Activated B cell treated with CpG ODN at 0.5 μM for 24 hours (primary cell): ENCODE measurements around the gene PREX1. TPM values are rescaled to one million over a fixed set of nuclear protein-coding genes. Genes with fewer than 3 reads are reported as not detected.

ENCODE experiments used
- ATAC-seq: fragments of 200-7000 bp; cut with Tn5 transposase; one replicate; pipeline ENCODE4 v1.10.0; 2021; ENCODE audit warnings: low read depth, mild to moderate bottlenecking, moderate library complexity
- CTCF ChIA-PET: fragments of 350-600 bp; sonication (Branson Sonifier 250); formaldehyde crosslinking; loops from one replicate; lab custom pipeline; 2021; ENCODE audit warnings: antibody characterized with exemption; lab: Charles Lee
- POLR2A ChIA-PET: fragments of 350-600 bp; sonication (Branson Sonifier 250); formaldehyde crosslinking; loops from one replicate; lab custom pipeline; 2021; ENCODE audit warnings: antibody characterized with exemption; lab: Charles Lee
- DNase-seq: peaks from one replicate; pipeline ENCODE4 v3.0.0; 2022
- H3K27ac Mint-ChIP-seq: one replicate; pipeline ENCODE4 v1.8.0; 2020; ENCODE audit warnings: mixed read lengths
- H3K27me3 Mint-ChIP-seq: one replicate; pipeline ENCODE4 v1.8.0; 2021; ENCODE audit warnings: mixed read lengths
- H3K36me3 Mint-ChIP-seq: one replicate; pipeline ENCODE4 v1.8.0; 2021; ENCODE audit warnings: low read depth, mixed read lengths
- H3K4me1 Mint-ChIP-seq: one replicate; pipeline ENCODE4 v1.8.0; 2021; ENCODE audit warnings: mixed read lengths
- H3K4me3 Mint-ChIP-seq: one replicate; pipeline ENCODE4 v1.8.0; 2020; ENCODE audit warnings: mild to moderate bottlenecking, mixed read lengths
- H3K9me3 Mint-ChIP-seq: one replicate; pipeline ENCODE4 v1.8.0; 2020; ENCODE audit warnings: mixed read lengths
- CTCF ChIP-seq: fragments of 200-600 bp; IDR thresholded peaks from one replicate; pipeline ENCODE4 v1.8.0; 2022; ENCODE audit warnings: antibody characterized with exemption, mild to moderate bottlenecking
- intact Hi-C: fragments of 100-400 bp; cut with micrococcal nuclease; formaldehyde crosslinking; loops from one replicate; pipeline ENCODE4 v1.15.1; 2024
- total RNA-seq: library from RNA; stranded (reverse); gene quantifications from 2 replicates; pipeline ENCODE4 v1.2.3, GENCODE V29; 2022

PREX1 gene
- total RNA-seq, 1 donor from 2014 or later: 71.4 TPM

- intact Hi-C loops: no loop called here
- H3K4me3 Mint-ChIP-seq: no peak overlapping the region
Observed at GRCh38 chr20:48648482-48649051, 179.2 kb downstream of the PREX1 start.

GRCh38 chr20:48647858-48648257 is 179.9 kb downstream of the PREX1 start:
- no peak for TF ChIP-seq CTCF
- intact Hi-C loops: no loop called here
- no peak overlapping the region for H3K4me3 Mint-ChIP-seq
- no peak overlapping the region for H3K27ac Mint-ChIP-seq
- CTCF ChIA-PET: interaction anchor here (0.7 kb wide), 1 partner anchor 10 kb away, joined by 5 read pairs; no protein-coding TSS in a partner anchor
- peaks cover 87% of the 10 kb centered on the region for H3K36me3 Mint-ChIP-seq
- ATAC-seq (no peak), DNase-seq (no peak)
- H3K9me3 Mint-ChIP-seq: no peaks in the 10 kb centered on the region
- H3K4me1 Mint-ChIP-seq: no peaks in the 10 kb centered on the region
- H3K27me3 Mint-ChIP-seq: no peaks in the 10 kb centered on the region
- POLR2A ChIA-PET: interaction anchor here (0.6 kb wide), 1 partner anchor 286 kb away, joined by 7 read pairs; no protein-coding TSS in a partner anchor

More at GRCh38 chr20:48648482-48649051, 179.2 kb downstream of the PREX1 start:
- Mint-ChIP-seq H3K27me3 (no peaks in the 10 kb centered on the region), H3K36me3 (peaks cover 94% of the 10 kb centered on the region), H3K4me1 (no peaks in the 10 kb centered on the region), H3K27ac (no peak overlapping the region), H3K9me3 (no peaks in the 10 kb centered on the region)
- no peak for TF ChIP-seq CTCF
- ChIA-PET CTCF (interaction anchor here (0.6 to 1.0 kb wide), 3 partner anchors 9 to 227 kb away, joined by 3 to 5 read pairs (median 3); no protein-coding TSS in a partner anchor), POLR2A (interaction anchor here (0.6 kb wide), 1 partner anchor 286 kb away, joined by 7 read pairs; no protein-coding TSS in a partner anchor)
- no peak for ATAC-seq
- no peak for DNase-seq

GRCh38 chr20:48645666-48646065 is 182.1 kb downstream of the PREX1 start:
- H3K36me3 Mint-ChIP-seq: peaks cover 81% of the 10 kb centered on the region
- no peak for ATAC-seq
- POLR2A ChIA-PET: no interaction called here

GRCh38 chr20:48644286-48644828 is 183.4 kb downstream of the PREX1 start:
- ChIA-PET POLR2A (no interaction called here), CTCF (interaction anchor here (2.4 kb wide), 1 partner anchor 13 kb away, joined by 8 read pairs; no protein-coding TSS in a partner anchor)
- no peaks in the 10 kb centered on the region for H3K9me3 Mint-ChIP-seq
- H3K4me3 Mint-ChIP-seq: no peak overlapping the region
- intact Hi-C loops: no loop called here
- H3K36me3 Mint-ChIP-seq: peaks cover 83% of the 10 kb centered on the region
- H3K27me3 Mint-ChIP-seq: no peaks in the 10 kb centered on the region
- DNase-seq: no peak
- H3K4me1 Mint-ChIP-seq: no peaks in the 10 kb centered on the region
- no peak for ATAC-seq
- H3K27ac Mint-ChIP-seq: no peak overlapping the region
- TF ChIP-seq CTCF: no peak

More at GRCh38 chr20:48645666-48646065, 182.1 kb downstream of the PREX1 start:
- Mint-ChIP-seq H3K4me3 (no peak overlapping the region), H3K27me3 (no peaks in the 10 kb centered on the region), H3K9me3 (no peaks in the 10 kb centered on the region), H3K27ac (no peak overlapping the region), H3K4me1 (no peaks in the 10 kb centered on the region)
- CTCF ChIA-PET: interaction anchor here (2.4 kb wide), 1 partner anchor 12 kb away, joined by 6 read pairs; no protein-coding TSS in a partner anchor
- no peak for DNase-seq
- no peak for TF ChIP-seq CTCF
- intact Hi-C loops: no loop called here
